ENCODE data around the gene PRTG.

GRCh38 chr15:55782901-55783300, 39.9 kb upstream of the PRTG start:
- TF ChIP-seq, protein P1, sequence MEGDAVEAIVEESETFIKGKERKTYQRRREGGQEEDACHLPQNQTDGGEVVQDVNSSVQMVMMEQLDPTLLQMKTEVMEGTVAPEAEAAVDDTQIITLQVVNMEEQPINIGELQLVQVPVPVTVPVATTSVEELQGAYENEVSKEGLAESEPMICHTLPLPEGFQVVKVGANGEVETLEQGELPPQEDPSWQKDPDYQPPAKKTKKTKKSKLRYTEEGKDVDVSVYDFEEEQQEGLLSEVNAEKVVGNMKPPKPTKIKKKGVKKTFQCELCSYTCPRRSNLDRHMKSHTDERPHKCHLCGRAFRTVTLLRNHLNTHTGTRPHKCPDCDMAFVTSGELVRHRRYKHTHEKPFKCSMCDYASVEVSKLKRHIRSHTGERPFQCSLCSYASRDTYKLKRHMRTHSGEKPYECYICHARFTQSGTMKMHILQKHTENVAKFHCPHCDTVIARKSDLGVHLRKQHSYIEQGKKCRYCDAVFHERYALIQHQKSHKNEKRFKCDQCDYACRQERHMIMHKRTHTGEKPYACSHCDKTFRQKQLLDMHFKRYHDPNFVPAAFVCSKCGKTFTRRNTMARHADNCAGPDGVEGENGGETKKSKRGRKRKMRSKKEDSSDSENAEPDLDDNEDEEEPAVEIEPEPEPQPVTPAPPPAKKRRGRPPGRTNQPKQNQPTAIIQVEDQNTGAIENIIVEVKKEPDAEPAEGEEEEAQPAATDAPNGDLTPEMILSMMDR (IDR thresholded peaks at IDR 0.05; ENCODE audit: low read depth, low read length): no peak
- no peak for TF ChIP-seq EZH2phosphoT487 (IDR thresholded peaks at IDR 0.05; ENCODE audit: low read depth)

Measured in OCI-LY3 (cell line).